ENCODE measurements around the gene ROR2.

- TF ChIP-seq EP300 (IDR thresholded peaks at IDR 0.05; ENCODE audit: borderline replicate concordance) (no peak), TCF12 (IDR thresholded peaks at IDR 0.05; ENCODE audit: low read depth) (no peak), USF1 (IDR thresholded peaks at IDR 0.05) (no peak), NFIC (IDR thresholded peaks at IDR 0.05) (no peak), CEBPB (IDR thresholded peaks at IDR 0.05) (no peak), ZBTB7A (IDR thresholded peaks at IDR 0.05; ENCODE audit: low read depth) (no peak), TEAD4 (IDR thresholded peaks at IDR 0.05) (no peak), MAX (IDR thresholded peaks at IDR 0.05) (no peak)
Observed at GRCh38 chr9:91937056-91937455, 13.0 kb downstream of the ROR2 start.

Data from Ishikawa (cell line).